ENCODE measurements around the gene PJVK.
"Not testable (repeated sequence)": the region's sequence is repeated elsewhere in the genome, so short reads cannot be mapped to it uniquely, and the experiment has no call there.

The PJVK gene

GRCh38 chr2:178441426-178441825 lies 9.8 kb upstream of the PJVK start:
- no peak for DNase-seq

DNA sequence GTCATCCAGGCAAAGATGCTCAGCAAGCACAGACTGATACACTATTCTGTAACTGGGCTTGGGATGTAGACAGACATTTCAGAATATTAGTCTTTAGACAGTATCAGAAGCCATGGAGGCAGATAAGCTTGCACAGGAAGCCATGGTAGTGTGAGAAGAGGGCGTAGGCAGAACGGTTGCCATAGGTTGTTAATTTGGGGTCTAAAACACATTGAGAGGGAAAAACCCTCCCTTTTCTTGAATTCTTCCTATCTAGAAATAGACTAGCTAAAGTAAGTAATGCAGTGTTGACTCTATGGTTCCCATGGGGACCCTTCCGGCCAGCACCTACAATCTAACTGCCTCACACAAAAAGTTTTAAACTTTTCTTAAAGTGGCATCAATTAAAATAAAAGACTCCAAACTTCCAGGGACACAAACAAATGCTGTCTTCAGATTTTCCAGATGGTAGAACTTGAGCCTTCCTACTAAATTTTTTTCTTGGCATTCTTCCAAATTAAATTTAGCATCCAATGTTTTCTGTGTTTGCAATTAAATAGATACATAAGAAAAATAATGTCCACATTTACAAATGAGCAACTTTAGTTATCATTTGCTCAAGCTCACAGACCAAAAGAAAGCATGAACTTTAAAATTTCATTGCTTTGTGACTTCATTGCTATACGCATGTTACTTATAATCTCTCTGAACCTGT lies 2.1 kb upstream of the PJVK start:
- no peak for DNase-seq

DNA sequence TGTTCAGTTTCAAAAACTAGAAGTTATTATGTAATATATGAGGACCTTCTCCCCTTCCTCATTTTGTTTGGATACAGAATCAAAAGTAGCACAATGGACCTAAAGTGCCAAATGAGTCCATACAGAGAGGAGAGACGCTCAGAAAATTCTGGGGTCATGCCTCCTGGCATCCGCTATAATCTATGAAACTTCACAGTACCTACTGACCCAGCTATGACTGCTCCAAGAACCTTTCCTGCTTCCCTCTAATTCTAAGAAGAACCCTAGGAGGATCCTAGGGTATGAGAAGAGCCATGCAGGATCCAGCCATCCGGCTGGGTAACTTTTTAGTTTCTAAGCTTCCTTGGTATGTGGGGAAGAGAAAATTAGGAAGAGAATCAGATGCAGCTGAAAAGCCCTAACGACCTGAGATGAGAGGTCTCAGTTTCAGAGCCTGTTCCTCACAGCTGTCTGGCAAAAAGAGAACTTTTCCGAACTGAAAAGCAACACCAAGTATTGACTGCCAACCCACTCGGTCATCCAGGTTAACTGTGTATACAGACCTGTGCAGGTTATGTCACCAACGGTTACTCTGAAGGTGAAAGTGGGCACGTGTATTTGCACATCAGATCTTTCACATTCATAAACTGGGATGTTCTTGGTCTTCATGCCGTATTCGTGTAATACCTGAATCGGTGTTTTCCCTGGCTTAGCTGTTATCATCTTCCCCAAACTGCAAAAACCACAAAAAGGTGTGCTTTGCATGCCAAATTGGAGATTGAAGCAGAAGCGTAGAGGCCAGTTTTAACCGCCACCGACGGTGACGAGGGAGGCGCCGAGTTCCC lies 1.3 kb upstream of the PJVK start:
- DNase-seq = no peak

DNA sequence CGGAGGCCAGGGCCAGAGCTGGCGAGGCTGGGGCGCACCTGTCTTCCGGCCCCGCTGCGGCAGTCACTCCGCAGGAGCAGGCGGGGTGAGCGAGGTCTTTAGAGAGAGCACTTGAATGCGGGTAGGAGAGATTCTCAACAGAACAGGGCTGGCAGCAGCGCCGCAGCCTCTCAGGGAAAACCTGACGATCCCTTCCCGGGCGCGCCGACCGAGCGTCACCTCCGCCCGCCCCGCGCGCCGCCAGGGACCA lies 729 bp upstream of the PJVK start:
- DNase-seq = no peak

- DNase-seq = no peak
These were observed 1.2 kb downstream of the PJVK start for GRCh38 chr2:178452334-178452733.

DNA sequence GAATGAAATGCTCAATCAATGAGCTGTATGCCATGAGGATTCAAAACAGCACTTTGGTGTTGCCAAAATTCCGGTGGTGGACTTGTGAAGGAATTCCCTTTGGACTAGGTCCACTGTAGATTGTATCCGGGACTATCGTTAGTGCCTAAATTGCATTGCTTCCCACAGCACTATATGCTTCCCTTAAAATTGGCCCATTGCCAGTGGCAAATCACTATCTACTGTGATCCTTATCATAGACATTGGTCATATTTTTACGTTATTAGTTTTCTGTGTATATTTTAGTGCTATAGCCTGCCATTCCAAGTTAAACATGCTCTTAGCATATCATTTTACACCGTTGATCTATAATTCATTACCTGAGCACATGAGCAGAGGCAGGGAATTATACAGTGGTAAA lies 1.7 kb downstream of the PJVK start:
- no peak for DNase-seq

DNA sequence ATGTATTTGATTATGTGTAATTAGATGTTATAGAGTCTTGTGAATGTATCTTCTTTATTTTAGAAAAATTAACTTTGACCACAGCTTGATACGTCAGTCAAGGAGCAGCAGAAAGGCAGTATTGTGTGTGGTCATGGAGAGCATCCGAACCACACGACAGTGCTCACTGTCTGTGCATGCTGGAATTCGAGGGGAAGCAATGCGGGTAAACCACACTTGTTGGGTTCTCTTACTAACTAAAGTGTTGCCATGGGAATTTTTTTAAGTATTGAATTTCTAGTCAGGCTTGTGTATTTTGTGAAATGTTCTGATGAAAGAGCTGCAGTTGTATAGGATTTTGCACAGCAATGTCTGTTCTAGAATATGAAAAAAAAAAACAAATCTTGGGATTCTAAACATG lies 4.8 kb downstream of the PJVK start:
- no peak for DNase-seq

DNA sequence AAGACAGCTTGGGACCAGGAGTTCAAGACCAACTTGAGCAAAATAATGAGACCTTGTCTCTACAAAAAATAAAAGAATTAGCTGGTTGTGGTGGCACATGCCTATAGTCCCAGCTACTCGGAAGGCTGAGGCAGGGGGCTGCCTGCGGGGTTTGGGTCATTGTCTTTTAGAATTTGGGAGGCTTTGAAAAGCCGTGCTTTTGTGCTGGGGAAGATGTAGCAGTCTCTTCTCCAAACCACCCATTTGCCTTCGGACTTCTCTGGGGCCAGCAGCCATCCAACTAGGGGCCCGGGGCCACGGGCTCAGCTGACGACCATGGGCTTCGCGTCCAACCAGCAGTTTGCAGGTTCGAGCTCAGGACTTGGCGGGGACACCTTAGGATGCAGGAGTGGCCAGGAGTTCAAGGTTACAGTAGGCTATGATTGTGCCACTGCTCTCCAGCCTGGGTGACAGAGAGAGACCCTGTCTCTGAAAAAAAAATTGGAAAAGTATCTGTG lies 6.3 kb downstream of the PJVK start:
- no peak for DNase-seq

DNA sequence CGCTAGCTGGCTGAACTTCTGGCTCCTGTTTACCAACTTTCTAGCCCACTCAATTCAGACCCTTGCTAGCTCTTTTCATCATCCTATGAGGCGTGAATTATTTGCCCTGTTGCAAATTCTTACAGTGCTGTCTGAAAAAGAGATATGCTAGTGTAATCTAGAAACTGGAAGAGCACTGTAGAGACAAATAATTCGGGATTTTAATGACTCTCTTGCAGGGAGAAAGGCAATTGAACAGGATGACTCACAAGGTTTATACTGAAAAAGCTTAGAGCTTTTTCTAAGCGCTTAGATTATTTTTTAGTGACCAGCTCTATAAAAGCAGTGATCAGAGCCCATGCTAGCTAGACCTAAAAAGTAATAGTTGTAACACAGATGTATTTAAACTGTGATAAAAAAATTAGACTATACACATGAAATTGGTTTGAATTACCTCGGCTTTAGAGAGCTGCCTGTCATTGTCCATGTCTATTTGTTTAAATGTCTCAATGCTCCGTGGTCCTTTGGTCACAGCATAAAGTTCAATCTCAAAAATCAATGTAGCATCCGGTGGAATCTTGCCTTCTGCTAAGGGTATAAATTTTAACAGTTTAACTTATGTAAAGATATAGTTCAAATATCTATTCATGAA lies 18.2 kb downstream of the PJVK start:
- DNase-seq = no peak

- DNase-seq = not testable (repeated sequence)
These were observed 20.1 kb downstream of the PJVK start for GRCh38 chr2:178471313-178471712.

DNA sequence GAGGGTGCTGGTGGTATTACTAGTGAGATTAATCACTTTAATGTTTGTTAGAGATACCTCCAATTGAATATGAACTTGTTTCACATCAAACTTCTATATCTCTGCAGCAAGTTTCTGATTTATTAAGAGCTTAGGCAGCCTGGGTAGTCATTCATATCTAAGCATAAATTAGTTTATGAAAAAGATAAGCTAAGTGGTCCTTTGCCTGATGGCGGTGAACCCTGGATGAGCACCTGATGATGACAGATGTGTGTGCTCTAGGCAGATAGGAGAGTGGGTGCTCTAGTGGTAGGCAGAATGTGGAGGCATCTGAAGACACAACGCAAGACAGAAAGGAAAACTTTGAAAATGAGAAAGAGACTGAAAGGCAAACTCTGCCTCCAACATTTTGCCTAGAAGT lies 22.2 kb downstream of the PJVK start:
- no peak for DNase-seq

DNA sequence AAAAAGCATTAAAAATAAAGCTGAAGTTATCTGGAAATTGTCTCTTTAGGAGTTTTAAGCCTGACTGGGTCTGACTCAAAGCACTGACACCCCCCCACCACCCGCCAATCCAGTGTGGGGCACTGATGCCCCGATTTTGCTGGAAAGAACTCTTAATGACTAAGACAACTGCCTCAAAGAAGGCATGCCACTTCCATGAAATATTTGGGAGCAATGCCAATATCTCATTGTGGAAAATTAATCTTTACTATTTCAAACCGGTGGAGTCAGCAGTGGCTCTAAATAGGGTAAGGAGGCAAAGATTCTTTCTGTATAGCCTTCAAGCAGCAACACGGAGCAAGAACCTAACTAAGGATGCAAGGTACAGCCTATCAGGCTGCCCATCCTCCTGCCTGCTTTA lies 22.8 kb downstream of the PJVK start:
- no peak for DNase-seq

DNA sequence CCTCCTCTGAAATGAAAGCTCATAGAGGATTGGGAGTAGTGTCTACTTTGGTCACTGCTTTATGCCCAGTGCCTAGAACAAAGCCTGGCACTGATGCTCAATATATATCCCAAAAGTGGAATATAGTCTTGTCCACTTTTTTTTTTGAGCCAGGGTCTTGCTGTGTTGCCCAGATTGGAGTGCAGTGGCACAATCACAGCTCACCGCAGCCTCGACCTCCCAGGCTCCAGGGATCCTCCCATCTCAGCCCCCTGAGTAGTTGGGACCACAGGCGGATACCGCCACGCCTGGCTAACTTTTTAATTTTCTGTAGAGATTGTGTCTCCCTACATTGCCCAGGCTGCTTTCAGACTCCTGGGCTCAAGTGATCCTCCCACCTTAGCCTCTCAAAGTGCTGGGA lies 23.4 kb downstream of the PJVK start:
- DNase-seq = no peak

- no peak for DNase-seq
These were observed 25.3 kb downstream of the PJVK start for GRCh38 chr2:178476477-178476876.

DNA sequence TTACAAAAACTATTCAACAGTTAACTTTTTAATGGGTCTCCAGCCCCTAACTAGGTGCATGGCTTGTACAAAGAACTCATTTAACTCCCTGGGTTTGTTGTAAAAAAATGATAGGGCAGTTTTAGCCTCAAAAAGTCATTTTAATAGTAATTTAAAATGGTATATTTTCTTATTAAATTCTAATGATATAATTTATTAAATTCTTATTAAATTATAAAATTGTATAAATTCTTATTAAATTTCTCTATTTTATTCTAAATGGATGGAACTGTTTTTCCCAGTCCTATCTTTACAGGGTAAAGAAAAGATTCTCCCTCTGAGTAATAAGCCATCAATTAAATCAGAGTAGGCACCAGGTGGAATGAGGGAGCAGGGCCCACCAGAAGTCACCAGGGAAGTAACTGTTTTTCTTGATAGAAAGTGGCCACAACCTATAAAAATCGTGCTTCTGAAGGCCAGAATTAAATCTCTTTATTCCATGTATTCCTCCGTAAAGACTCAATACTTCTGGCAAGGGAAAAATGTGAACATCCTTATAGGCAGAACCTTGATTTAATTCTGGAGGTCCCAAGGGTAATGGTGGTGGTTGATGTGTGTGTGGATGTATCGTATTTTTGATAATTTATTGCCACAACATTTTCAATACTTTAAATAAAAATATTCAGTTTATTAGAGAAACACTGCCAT lies 26.4 kb downstream of the PJVK start:
- no peak for DNase-seq

DNA sequence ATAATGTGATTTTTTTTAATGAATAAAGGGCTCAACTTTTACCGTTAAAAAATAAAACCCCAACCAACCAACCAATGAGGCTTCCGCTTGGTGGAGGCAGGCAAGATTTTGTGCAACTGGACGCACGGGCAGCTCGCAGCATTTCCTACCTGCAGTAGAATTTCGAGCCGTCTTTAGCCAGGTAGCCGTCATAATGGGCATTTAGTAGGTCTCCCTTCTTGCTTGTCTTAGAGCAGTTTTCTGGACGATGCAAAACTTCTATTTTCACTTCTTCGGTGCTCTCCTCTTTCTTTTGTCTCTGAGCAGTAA lies 26.9 kb downstream of the PJVK start:
- no peak for DNase-seq

DNA sequence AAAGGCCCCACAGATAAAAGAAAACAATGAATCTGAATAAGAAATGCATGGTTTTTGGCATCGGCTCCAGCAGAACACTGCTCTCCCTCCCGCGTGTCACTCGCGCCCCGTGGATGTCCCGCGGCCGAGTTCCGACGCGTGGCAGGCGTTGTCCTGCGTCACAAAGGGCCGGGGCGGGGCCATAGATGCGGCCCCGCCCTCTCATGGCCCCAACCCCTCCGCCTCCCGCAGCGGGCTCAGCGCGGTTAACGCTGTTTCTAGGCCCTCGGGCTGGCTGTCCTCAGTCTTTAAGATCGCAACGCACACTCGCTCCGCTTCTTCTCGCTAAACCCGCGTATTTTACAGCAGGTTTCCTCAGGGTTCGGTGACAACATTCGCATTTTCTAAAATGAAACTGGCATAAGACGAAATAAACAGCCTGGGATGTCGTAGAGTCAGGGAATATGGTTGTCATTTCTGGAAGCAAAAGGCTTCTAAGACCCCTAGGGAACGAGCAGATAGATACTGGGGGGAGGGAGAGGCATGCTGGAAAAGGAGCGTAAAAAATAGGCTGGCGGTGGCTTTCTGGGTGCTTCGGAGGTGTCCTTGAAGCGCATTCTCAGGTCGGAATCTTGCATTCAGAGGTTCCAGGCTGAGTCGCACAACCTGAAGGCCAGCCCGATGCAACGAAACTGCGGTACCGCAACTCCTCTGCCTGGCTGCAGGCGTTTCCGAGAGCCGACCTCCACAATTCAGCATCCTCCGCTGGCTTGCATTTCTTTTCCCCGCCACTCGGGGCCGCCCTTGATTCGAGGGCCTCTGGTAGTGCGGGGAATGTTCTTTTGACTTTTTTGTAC lies 27.5 kb downstream of the PJVK start, which contains the start of gene FKBP7:
TSS of gene FKBP7 (minus strand) at position 162 of the 836 bp plus-strand sequence. CDS start at position 61, 101 bp downstream.
- DNase-seq = peak; percentile 84

DNA sequence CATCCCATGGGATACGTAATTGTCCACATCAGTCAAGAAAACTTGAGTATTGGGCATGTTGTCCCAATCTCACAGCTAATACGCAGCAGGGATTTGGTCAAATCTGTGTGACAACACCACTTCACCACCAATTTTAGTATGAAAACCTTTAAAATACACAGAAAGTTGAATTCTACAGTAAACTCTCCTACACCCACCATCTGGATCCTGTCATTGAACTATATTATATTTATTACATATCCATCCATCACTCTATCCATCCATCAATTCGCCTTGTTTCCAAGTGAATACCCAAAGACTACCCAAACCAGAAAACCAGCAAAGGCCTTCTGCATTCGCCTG lies 28.1 kb downstream of the PJVK start:
- DNase-seq = no peak

DNA sequence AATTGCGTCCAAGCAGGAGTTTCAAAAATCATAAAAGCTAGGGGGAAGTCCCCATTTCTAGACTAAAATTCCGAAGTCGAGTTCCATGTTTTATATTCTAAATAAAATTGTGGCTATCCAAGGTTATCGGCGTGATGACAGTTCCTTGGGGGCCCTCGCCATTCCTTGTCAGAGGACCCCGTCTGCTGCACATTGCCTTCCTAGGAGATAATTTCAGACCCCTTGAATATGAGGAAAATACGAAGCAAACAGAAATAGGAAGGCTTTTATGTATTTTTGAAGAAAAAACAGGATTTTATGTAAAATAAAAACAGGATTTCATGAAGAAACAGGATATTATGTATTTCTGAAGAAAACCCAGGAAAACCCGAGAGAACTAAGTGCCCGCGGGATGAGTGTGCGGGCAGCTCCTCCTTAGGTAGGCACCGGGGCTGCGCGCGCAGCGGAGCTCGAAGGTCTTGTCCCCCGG lies 28.6 kb downstream of the PJVK start:
- no peak for DNase-seq

- DNase-seq = peak; percentile 80
These were observed 29.3 kb downstream of the PJVK start, which contains the start of gene PLEKHA3 for GRCh38 chr2:178480227-178481181. Gene PLEKHA3 (plus strand): TSS chr2:178480457. CDS start chr2:178480870, 413 bp downstream.

- no peak for DNase-seq
These were observed 31.3 kb downstream of the PJVK start for GRCh38 chr2:178482437-178482836.

Measured in NCI-H2107 (cell line).